H9 (cell line): ENCODE data around the gene ARL4D. TPM values are rescaled to one million over a fixed set of nuclear protein-coding genes. Genes with fewer than 3 reads are reported as not detected.

Source experiments
- DNase-seq: peaks from one replicate; pipeline ENCODE4 v3.0.0-alpha.2; 2017
- H2AFZ ChIP-seq: one replicate; pipeline ENCODE4 v1.6.1; 2013; ENCODE audit warnings: mild to moderate bottlenecking, low read length, control low read depth, moderate library complexity
- H2AK5ac ChIP-seq: 2 replicates; pipeline ENCODE4 v1.6.1; 2013; ENCODE audit warnings: low read length, control low read depth, mixed read lengths; ENCODE audit not compliant: insufficient read length
- H2BK120ac ChIP-seq: one replicate; pipeline ENCODE4 v1.6.1; 2013; ENCODE audit warnings: low read depth, mild to moderate bottlenecking, low read length, control low read depth, inconsistent platforms; ENCODE audit not compliant: poor library complexity, severe bottlenecking
- H2BK12ac ChIP-seq: 2 replicates; pipeline ENCODE4 v1.6.1; 2013; ENCODE audit warnings: low read length, control low read depth, mixed read lengths, low read depth; ENCODE audit not compliant: insufficient read length
- H2BK15ac ChIP-seq: 2 replicates; pipeline ENCODE4 v1.6.1; 2013; ENCODE audit warnings: low read depth, low read length, control low read depth
- H2BK20ac ChIP-seq: one replicate; pipeline ENCODE4 v1.6.1; 2013; ENCODE audit warnings: low read depth, mild to moderate bottlenecking, low read length, control low read depth, inconsistent platforms; ENCODE audit not compliant: poor library complexity, severe bottlenecking
- H2BK5ac ChIP-seq: 2 replicates; pipeline ENCODE4 v1.6.1; 2013; ENCODE audit warnings: low read length, control low read depth, mixed read lengths; ENCODE audit not compliant: insufficient read length
- H3K14ac ChIP-seq: 2 replicates; pipeline ENCODE4 v1.6.1; 2013; ENCODE audit warnings: low read length, control low read depth; ENCODE audit not compliant: insufficient read depth
- H3K18ac ChIP-seq: 2 replicates; pipeline ENCODE4 v1.6.1; 2013; ENCODE audit warnings: low read depth, mild to moderate bottlenecking, mixed read lengths, low read length, control low read depth; ENCODE audit not compliant: insufficient read length
- H3K23ac ChIP-seq: 2 replicates; pipeline ENCODE4 v1.6.1; 2013; ENCODE audit warnings: low read length, control low read depth, mixed read lengths, low read depth; ENCODE audit not compliant: insufficient read length
- H3K23me2 ChIP-seq: 2 replicates; pipeline ENCODE4 v1.6.1; 2013; ENCODE audit warnings: low read depth, mild to moderate bottlenecking, mixed read lengths, low read length, control low read depth; ENCODE audit not compliant: insufficient read length, poor library complexity, severe bottlenecking
- H3K27ac ChIP-seq: 2 replicates; pipeline ENCODE4 v1.5.1; 2013; ENCODE audit warnings: low read length, control low read depth, mixed read lengths, low read depth; ENCODE audit not compliant: insufficient read length
- H3K27me3 ChIP-seq: 2 replicates; pipeline ENCODE4 v1.6.1; 2013; ENCODE audit warnings: low read length, control low read depth, inconsistent platforms; ENCODE audit not compliant: insufficient read depth
- H3K4ac ChIP-seq: 2 replicates; pipeline ENCODE4 v1.6.1; 2013; ENCODE audit warnings: low read depth, mild to moderate bottlenecking, control low read depth, inconsistent platforms, low read length, moderate library complexity
- H3K4me1 ChIP-seq: 2 replicates; pipeline ENCODE4 v1.6.1; 2013; ENCODE audit warnings: low read length, control low read depth, inconsistent platforms; ENCODE audit not compliant: insufficient read depth
- H3K4me2 ChIP-seq: 2 replicates; pipeline ENCODE4 v1.6.1; 2013; ENCODE audit warnings: low read length, control low read depth, mixed read lengths; ENCODE audit not compliant: insufficient read length, insufficient read depth
- H3K56ac ChIP-seq: 2 replicates; pipeline ENCODE4 v1.6.1; 2013; ENCODE audit warnings: low read depth, mild to moderate bottlenecking, mixed read lengths, low read length, control low read depth; ENCODE audit not compliant: insufficient read length
- H3K79me1 ChIP-seq: 2 replicates; pipeline ENCODE4 v1.6.1; 2013; ENCODE audit warnings: low read depth, mild to moderate bottlenecking, moderate library complexity, low read length, control low read depth, inconsistent platforms; ENCODE audit not compliant: insufficient read depth, poor library complexity, severe bottlenecking
- H3K79me2 ChIP-seq: 2 replicates; pipeline ENCODE4 v1.6.1; 2013; ENCODE audit warnings: low read length, control low read depth, inconsistent platforms; ENCODE audit not compliant: insufficient read depth
- H3K9ac ChIP-seq: 2 replicates; pipeline ENCODE4 v1.6.1; 2013; ENCODE audit warnings: low read length, control low read depth, mixed read lengths; ENCODE audit not compliant: insufficient read length; ENCODE audit errors: extremely low read depth
- H3K9me3 ChIP-seq: one replicate; pipeline ENCODE4 v1.6.1; 2013; ENCODE audit warnings: low read depth, low read length, inconsistent platforms; ENCODE audit not compliant: control insufficient read depth
- H3T11ph ChIP-seq: one replicate; pipeline ENCODE4 v1.6.1; 2013; ENCODE audit warnings: mild to moderate bottlenecking, low read length, control low read depth, inconsistent platforms
- H4K20me1 ChIP-seq: one replicate; pipeline ENCODE4 v1.6.1; 2013; ENCODE audit not compliant: control insufficient read depth, insufficient read length, insufficient read depth
- H4K5ac ChIP-seq: 2 replicates; pipeline ENCODE4 v1.6.1; 2013; ENCODE audit warnings: low read depth, mild to moderate bottlenecking, mixed read lengths, low read length, control low read depth; ENCODE audit not compliant: insufficient read length
- H4K8ac ChIP-seq: replicated peaks from 2 replicates; pipeline ENCODE4 v1.6.1; 2013; ENCODE audit warnings: low read length, control low read depth, mixed read lengths, low read depth; ENCODE audit not compliant: insufficient read length
- H4K91ac ChIP-seq: 2 replicates; pipeline ENCODE4 v1.6.1; 2013; ENCODE audit warnings: low read depth, mild to moderate bottlenecking, moderate library complexity, mixed read lengths, low read length, control low read depth; ENCODE audit not compliant: insufficient read length
- H3K27ac Mint-ChIP-seq, 3 experiments: 2 replicates in 2 of 3; 3 replicates in 1 of 3; pipeline ENCODE4 v1.8.0; 2020 to 2021; ENCODE audit warnings: mixed read lengths in 3 of 3, mild to moderate bottlenecking in 1 of 3, moderate library complexity in 1 of 3
- H3K27me3 Mint-ChIP-seq: 2 replicates; pipeline ENCODE4 v1.8.0; 2021; ENCODE audit warnings: low read depth, mild to moderate bottlenecking, moderate library complexity, mixed read lengths
- H3K36me3 Mint-ChIP-seq, 3 experiments: 2 replicates in 2 of 3; 3 replicates in 1 of 3; pipeline ENCODE4 v1.8.0; 2020 to 2021; ENCODE audit warnings: low read depth in 3 of 3, mixed read lengths in 3 of 3; ENCODE audit not compliant: insufficient read depth in 1 of 3
- H3K4me1 Mint-ChIP-seq, 2 experiments: 2 replicates each; pipeline ENCODE4 v1.8.0; 2020; ENCODE audit warnings: mixed read lengths in 2 of 2
- H3K4me3 Mint-ChIP-seq, 2 experiments: 2 replicates in 1 of 2; 3 replicates in 1 of 2; pipeline ENCODE4 v1.8.0; 2020 to 2021; ENCODE audit warnings: mild to moderate bottlenecking in 2 of 2, mixed read lengths in 2 of 2, moderate library complexity in 1 of 2
- H3K9me3 Mint-ChIP-seq, 2 experiments: 2 replicates in 1 of 2; 3 replicates in 1 of 2; pipeline ENCODE4 v1.8.0; 2020; ENCODE audit warnings: mild to moderate bottlenecking in 2 of 2, mixed read lengths in 2 of 2, moderate library complexity in 1 of 2
- WGBS: extraction: QIAGEN DNeasy Blood & Tissue Kit; methylation state at CpG from one replicate; pipeline ENCODE4 v1.1.7; 2013; ENCODE audit warnings: missing lambda C conversion rate, low lambda C conversion rate, mixed read lengths; ENCODE audit not compliant: insufficient read length; ENCODE audit errors: extremely low coverage; 5-methylcytosine and 5-hydroxymethylcytosine counted together
- total RNA-seq: library from RNA; stranded (reverse); gene quantifications from 2 replicates; pipeline ENCODE4 v1.2.1, GENCODE V29; 2021
- TF ChIP-seq, protein P1 (sequence below): fragments of 200-600 bp; sonication (generic); conservative IDR thresholded peaks from 3 replicates; pipeline ENCODE4 v1.8.0; 2021; ENCODE audit warnings: antibody characterized with exemption, mild to moderate bottlenecking

Gene ARL4D
- total RNA-seq, 1 experiment from 2014 or later: 6.2 TPM

GRCh38 chr17:43406676-43407645, 8.2 kb downstream of the ARL4D start:
- Histone ChIP-seq H4K8ac (no peak overlapping the region), H3K27ac (no peak overlapping the region), H2BK15ac (no peak overlapping the region), H3K4me1 (no peaks in the 10 kb centered on the region), H3K4ac (no peak overlapping the region), H3K27me3 (no peaks in the 10 kb centered on the region), H4K20me1 (no peaks in the 10 kb centered on the region), H3K79me2 (no peaks in the 10 kb centered on the region), H4K91ac (no peak overlapping the region), H2AFZ (no peak overlapping the region), H4K5ac (no peak overlapping the region), H3K23ac (no peak overlapping the region), H2BK20ac (no peak overlapping the region), H2AK5ac (no peak overlapping the region), H2BK12ac (no peak overlapping the region), H3K56ac (no peak overlapping the region), H3K79me1 (no peaks in the 10 kb centered on the region), H2BK120ac (no peak overlapping the region), H3K18ac (no peak overlapping the region), H3K9me3 (no peaks in the 10 kb centered on the region), H3K9ac (no peak overlapping the region), H3K14ac (no peak overlapping the region), H2BK5ac (no peak overlapping the region), H3K4me2 (no peak overlapping the region), H3K23me2 (no peaks in the 10 kb centered on the region), H3T11ph (no peak overlapping the region)
- peak; percentile 60 for DNase-seq
- peaks cover 9 to 23% of the 10 kb centered on the region in 2 experiments for H3K4me1 Mint-ChIP-seq
- no peaks in the 10 kb centered on the region; a peak in 1 of 7 replicates for H3K36me3 Mint-ChIP-seq
- H3K4me3 Mint-ChIP-seq: no peak overlapping the region
- H3K9me3 Mint-ChIP-seq: peaks cover 0 to 4% of the 10 kb centered on the region in 2 experiments; a peak in 4 of 5 replicates
- H3K27me3 Mint-ChIP-seq: peaks cover 2% of the 10 kb centered on the region
- TF ChIP-seq, protein P1, sequence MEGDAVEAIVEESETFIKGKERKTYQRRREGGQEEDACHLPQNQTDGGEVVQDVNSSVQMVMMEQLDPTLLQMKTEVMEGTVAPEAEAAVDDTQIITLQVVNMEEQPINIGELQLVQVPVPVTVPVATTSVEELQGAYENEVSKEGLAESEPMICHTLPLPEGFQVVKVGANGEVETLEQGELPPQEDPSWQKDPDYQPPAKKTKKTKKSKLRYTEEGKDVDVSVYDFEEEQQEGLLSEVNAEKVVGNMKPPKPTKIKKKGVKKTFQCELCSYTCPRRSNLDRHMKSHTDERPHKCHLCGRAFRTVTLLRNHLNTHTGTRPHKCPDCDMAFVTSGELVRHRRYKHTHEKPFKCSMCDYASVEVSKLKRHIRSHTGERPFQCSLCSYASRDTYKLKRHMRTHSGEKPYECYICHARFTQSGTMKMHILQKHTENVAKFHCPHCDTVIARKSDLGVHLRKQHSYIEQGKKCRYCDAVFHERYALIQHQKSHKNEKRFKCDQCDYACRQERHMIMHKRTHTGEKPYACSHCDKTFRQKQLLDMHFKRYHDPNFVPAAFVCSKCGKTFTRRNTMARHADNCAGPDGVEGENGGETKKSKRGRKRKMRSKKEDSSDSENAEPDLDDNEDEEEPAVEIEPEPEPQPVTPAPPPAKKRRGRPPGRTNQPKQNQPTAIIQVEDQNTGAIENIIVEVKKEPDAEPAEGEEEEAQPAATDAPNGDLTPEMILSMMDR: no peak
- no CpG with 5 or more reads among the region's 10 CpGs for WGBS
- H3K27ac Mint-ChIP-seq: peak overlapping the region in 2 of 3 experiments; percentile 70; a peak in 1 of 7 replicates
